Heart left ventricle (tissue), 13 donors: Measurements from ENCODE around the gene RNF31.

Experiments
- POLR2A ChIP-seq, 2 donors: fragments of 450-650 bp; IDR thresholded peaks; one replicate each; pipeline ENCODE4 v1.6.1; 2017; ENCODE audit warnings: antibody characterized with exemption in 2 of 2, mild to moderate bottlenecking in 2 of 2, moderate library complexity in 2 of 2
- TF ChIP-seq, protein P1 (sequence below), 12 donors: fragments of 200-600 bp; sonication (generic) in 4 of 12; IDR thresholded peaks; one replicate each; pipeline versions ENCODE4 v1.5.0 to v1.8.0; 2018 to 2022; ENCODE audit warnings: antibody characterized with exemption in 12 of 12, mild to moderate bottlenecking in 5 of 12
- donor health status: ischemic (EF 13 %, LVEDD 7.1; RV severe dilation, severe dysfunction).
- donor health status: DM: no; HTN: yes; CAD: no.
- donor health status: DM: no; HTN: no; CAD: no.
- donor health status: ischemic (EF 25% LVEDD 6.9; RV normal size, moderate dysfunction).
- donor health status: ischemic (EF 25% LVEDD 5.7; RV mildly dilated, moderate dysfunction).
- donor health status: ischemic (EF 35%, LVEDD 5.7; RV mildly dilated, moderate dysfunction).
- donor health status: nonischemic (EF 11% LVEDD 7.7; RV severe dilation, severe dysfunction).
- donor health status: DM: yes; HTN: yes; CAD: no.
- donor health status: PGD.
- donor health status: ischemic (EF 29% LVEDD 5.4; RV normal size, mild dysfunction).
- donor health status: nonischemic (EF 23%, LVEDD 6.1; RV moderate dilation, normal function).

DNA sequence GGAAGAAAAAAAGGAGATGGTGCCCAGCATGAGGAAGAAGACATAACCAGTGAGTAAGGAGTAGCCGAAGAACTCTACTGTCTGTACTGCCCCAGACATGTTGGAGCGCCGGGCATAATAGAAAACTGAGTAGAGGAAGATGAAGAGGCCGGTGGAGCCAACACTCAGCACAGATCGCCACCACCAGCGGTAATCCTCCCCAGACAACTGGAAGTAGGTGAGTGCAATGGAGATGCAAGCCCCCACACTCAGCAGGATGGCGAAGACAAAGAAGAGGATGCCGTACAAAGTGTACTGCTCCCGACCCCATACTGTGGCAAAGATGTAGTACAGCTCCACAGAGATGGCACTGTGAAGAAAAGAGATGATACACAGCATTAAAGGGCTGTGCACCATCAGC, 42.2 kb downstream of the RNF31 start:
- TF ChIP-seq, protein P1, sequence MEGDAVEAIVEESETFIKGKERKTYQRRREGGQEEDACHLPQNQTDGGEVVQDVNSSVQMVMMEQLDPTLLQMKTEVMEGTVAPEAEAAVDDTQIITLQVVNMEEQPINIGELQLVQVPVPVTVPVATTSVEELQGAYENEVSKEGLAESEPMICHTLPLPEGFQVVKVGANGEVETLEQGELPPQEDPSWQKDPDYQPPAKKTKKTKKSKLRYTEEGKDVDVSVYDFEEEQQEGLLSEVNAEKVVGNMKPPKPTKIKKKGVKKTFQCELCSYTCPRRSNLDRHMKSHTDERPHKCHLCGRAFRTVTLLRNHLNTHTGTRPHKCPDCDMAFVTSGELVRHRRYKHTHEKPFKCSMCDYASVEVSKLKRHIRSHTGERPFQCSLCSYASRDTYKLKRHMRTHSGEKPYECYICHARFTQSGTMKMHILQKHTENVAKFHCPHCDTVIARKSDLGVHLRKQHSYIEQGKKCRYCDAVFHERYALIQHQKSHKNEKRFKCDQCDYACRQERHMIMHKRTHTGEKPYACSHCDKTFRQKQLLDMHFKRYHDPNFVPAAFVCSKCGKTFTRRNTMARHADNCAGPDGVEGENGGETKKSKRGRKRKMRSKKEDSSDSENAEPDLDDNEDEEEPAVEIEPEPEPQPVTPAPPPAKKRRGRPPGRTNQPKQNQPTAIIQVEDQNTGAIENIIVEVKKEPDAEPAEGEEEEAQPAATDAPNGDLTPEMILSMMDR (IDR thresholded peaks at IDR 0.05), result no peak
- no peak for TF ChIP-seq POLR2A (IDR thresholded peaks at IDR 0.05)
